ENCODE data around the gene SERGEF. TPM values are rescaled to one million over a fixed set of nuclear protein-coding genes. Genes with fewer than 3 reads are reported as not detected.

SERGEF gene
- total RNA-seq, 1 donor: 16.9 TPM

GRCh38 chr11:17773674-17774073 lies 239.2 kb downstream of the SERGEF start:
- no peak for DNase-seq (ENCODE audit: low read depth)
- no peak overlapping the region for H3K4me3 ChIP-seq (ENCODE audit: low read depth, low read length)
- TF ChIP-seq CTCF (IDR thresholded peaks at IDR 0.05; ENCODE audit: insufficient read depth, low read length): no peak

- H3K4me3 ChIP-seq (ENCODE audit: low read depth, low read length): no peak overlapping the region
- no peak for DNase-seq (ENCODE audit: low read depth)
- no peak for TF ChIP-seq CTCF (IDR thresholded peaks at IDR 0.05; ENCODE audit: insufficient read depth, low read length)
Observed at GRCh38 chr11:17772704-17773600, 239.9 kb downstream of the SERGEF start.

- TF ChIP-seq CTCF (IDR thresholded peaks at IDR 0.05; ENCODE audit: insufficient read depth, low read length): no peak
- no peak overlapping the region for H3K4me3 ChIP-seq (ENCODE audit: low read depth, low read length)
- DNase-seq (ENCODE audit: low read depth): no peak
Observed at GRCh38 chr11:17771841-17772401, 240.9 kb downstream of the SERGEF start.

GRCh38 chr11:17771415-17771814 lies 241.4 kb downstream of the SERGEF start:
- H3K4me3 ChIP-seq (ENCODE audit: low read depth, low read length): no peak overlapping the region
- DNase-seq (ENCODE audit: low read depth): no peak
- TF ChIP-seq CTCF (IDR thresholded peaks at IDR 0.05; ENCODE audit: insufficient read depth, low read length): no peak

GRCh38 chr11:17770917-17771316 lies 241.9 kb downstream of the SERGEF start:
- TF ChIP-seq CTCF (IDR thresholded peaks at IDR 0.05; ENCODE audit: insufficient read depth, low read length): peak; percentile 41
- peak; percentile 26 for DNase-seq (ENCODE audit: low read depth)
- H3K4me3 ChIP-seq (ENCODE audit: low read depth, low read length): no peak overlapping the region

- no peak overlapping the region for H3K4me3 ChIP-seq (ENCODE audit: low read depth, low read length)
- no peak for TF ChIP-seq CTCF (IDR thresholded peaks at IDR 0.05; ENCODE audit: insufficient read depth, low read length)
- DNase-seq (ENCODE audit: low read depth): no peak
Observed at GRCh38 chr11:17770048-17770652, 242.7 kb downstream of the SERGEF start.

Measured in fibroblast of the aortic adventitia (primary cell).